Measurements from ENCODE around the gene NDUFB6. TPM values are rescaled to one million over a fixed set of nuclear protein-coding genes. Genes with fewer than 3 reads are reported as not detected.

The NDUFB6 gene
- total and polyA plus RNA-seq, 3 experiments from 2014 or later, result 52.3 to 68.4 (median 65.6) TPM

DNA sequence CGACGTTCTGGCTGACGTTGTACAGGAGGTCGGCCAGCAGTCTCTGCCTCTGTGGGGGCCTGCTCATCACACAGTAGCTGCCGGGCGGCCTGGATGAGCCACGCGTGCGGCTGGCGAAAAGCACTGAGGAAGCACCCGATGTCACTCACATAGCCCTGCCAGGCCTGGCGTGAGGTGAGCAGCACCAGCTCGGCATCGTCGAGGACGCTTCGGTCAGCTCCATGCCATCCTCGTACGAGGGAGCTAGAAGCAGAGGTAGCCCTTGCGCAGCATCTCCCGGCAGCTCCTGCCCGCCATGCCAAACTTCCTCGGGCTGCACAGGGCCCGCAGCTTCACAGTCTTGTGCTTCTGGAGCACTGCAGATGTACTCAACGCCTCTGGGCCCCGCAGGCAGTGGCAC, 6.2 kb downstream of the NDUFB6 start:
- Histone ChIP-seq H3K9me3 (ENCODE audit: low read length) (no peaks in the 10 kb centered on the region), H3K27me3 (ENCODE audit: insufficient read depth, low read length, poor library complexity, severe bottlenecking) (no peaks in the 10 kb centered on the region), H3K4me1 (ENCODE audit: insufficient read depth, low read length) (peaks cover 12% of the 10 kb centered on the region), H3K27ac (ENCODE audit: low read depth, low read length) (no peak overlapping the region), H3K36me3 (ENCODE audit: insufficient read depth, low read length) (peaks cover 11% of the 10 kb centered on the region), H3K4me3 (ENCODE audit: low read length) (no peak overlapping the region)
- Mint-ChIP-seq H3K27me3 (peaks cover 0 to 2% of the 10 kb centered on the region in 2 donors), H3K9me3 (no peaks in the 10 kb centered on the region), H3K4me3 (no peak overlapping the region), H3K27ac (no peak overlapping the region), H3K36me3 (peaks cover 0 to 55% (median 17%) of the 10 kb centered on the region in 3 donors), H3K4me1 (peaks cover 26 to 43% (median 38%) of the 10 kb centered on the region in 3 donors)
- POLR2A ChIA-PET, result no interaction called here
- CTCF ChIA-PET, result interaction anchor here (0.8 to 1.5 kb wide), 3 partner anchors 11 to 37 kb away, joined by 3 read pairs; no protein-coding TSS in a partner anchor
- DNase-seq, result no peak

DNA sequence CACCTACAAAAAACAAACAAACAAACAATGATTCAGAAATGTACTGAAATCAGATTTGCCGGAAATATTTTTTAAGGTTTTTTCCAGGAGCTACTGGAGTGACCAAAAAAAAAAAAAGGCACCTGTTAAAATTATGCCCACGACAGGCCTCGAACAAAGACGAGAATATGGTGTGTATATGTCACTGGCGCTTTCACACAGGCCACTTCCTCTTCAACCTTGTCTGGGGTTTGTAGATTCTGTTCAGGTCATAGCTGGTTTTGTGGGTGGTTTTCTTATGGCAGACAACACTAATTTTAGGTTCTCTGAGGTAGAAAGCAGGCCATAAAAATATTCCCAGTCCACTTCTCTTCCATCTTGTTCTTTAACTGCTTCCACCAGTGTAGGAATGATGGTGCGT, 7.0 kb downstream of the NDUFB6 start:
- H3K9me3 Mint-ChIP-seq, result no peaks in the 10 kb centered on the region
- H3K4me3 ChIP-seq (ENCODE audit: low read length), result no peak overlapping the region
- peaks cover 26 to 40% (median 37%) of the 10 kb centered on the region in 3 donors for H3K4me1 Mint-ChIP-seq
- peaks cover 0 to 59% (median 19%) of the 10 kb centered on the region in 3 donors for H3K36me3 Mint-ChIP-seq
- CTCF ChIA-PET, result interaction anchor here (0.8 to 1.3 kb wide), 2 partner anchors 8 to 10 kb away, joined by 3 to 4 read pairs; no protein-coding TSS in a partner anchor
- DNase-seq, result no peak
- H3K27ac ChIP-seq (ENCODE audit: low read depth, low read length), result no peak overlapping the region
- no peak overlapping the region for H3K27ac Mint-ChIP-seq
- POLR2A ChIA-PET, result no interaction called here
- no peaks in the 10 kb centered on the region for H3K9me3 ChIP-seq (ENCODE audit: low read length)
- no peak overlapping the region for H3K4me3 Mint-ChIP-seq
- peaks cover 0 to 2% of the 10 kb centered on the region in 2 donors for H3K27me3 Mint-ChIP-seq
- H3K4me1 ChIP-seq (ENCODE audit: insufficient read depth, low read length), result peaks cover 4% of the 10 kb centered on the region
- no peaks in the 10 kb centered on the region for H3K27me3 ChIP-seq (ENCODE audit: insufficient read depth, low read length, poor library complexity, severe bottlenecking)
- H3K36me3 ChIP-seq (ENCODE audit: insufficient read depth, low read length), result peaks cover 11% of the 10 kb centered on the region

DNA sequence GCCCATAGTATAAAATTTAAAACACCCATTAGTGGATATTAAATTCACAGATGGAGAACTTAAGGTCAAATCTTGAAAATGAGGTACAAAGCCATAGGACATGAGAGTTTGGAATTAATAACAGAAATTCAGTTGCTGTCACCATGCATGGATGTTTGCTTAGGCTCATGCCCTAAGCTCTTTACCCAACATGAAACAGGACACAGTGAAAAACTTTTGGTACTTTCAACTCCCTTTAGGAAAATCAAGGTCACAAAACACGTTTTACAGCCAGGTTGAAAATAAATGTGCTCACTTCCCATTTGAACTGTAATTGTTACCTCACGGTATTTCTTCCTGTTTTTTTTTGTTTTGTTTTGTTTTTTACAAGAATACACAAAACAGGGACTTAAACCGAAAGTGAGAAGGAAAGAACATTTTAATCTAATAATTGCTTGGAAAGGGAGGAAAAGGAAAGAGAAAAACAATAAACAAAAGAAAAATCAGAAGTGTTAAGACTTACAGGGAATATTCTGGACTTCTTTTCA, 14.5 kb downstream of the NDUFB6 start:
- no peaks in the 10 kb centered on the region for H3K9me3 ChIP-seq (ENCODE audit: low read length)
- peaks cover 32 to 57% (median 43%) of the 10 kb centered on the region in 3 donors for H3K4me1 Mint-ChIP-seq
- DNase-seq, result no peak
- H3K4me3 Mint-ChIP-seq, result no peak overlapping the region
- H3K4me3 ChIP-seq (ENCODE audit: low read length), result no peak overlapping the region
- no peaks in the 10 kb centered on the region for H3K36me3 ChIP-seq (ENCODE audit: insufficient read depth, low read length)
- H3K27ac Mint-ChIP-seq, result peak overlapping the region in 5 of 8 donors; percentile 23 to 41 (median 28)
- H3K27me3 ChIP-seq (ENCODE audit: insufficient read depth, low read length, poor library complexity, severe bottlenecking), result no peaks in the 10 kb centered on the region
- CTCF ChIA-PET, result interaction anchor here (2.0 kb wide), 1 partner anchor 14 kb away, joined by 8 read pairs; no protein-coding TSS in a partner anchor
- H3K27me3 Mint-ChIP-seq, result no peaks in the 10 kb centered on the region
- no peak overlapping the region for H3K27ac ChIP-seq (ENCODE audit: low read depth, low read length)
- H3K4me1 ChIP-seq (ENCODE audit: insufficient read depth, low read length), result peaks cover 3% of the 10 kb centered on the region
- POLR2A ChIA-PET, result no interaction called here
- H3K9me3 Mint-ChIP-seq, result no peaks in the 10 kb centered on the region
- H3K36me3 Mint-ChIP-seq, result peaks cover 0 to 19% (median 4%) of the 10 kb centered on the region in 3 donors

DNA sequence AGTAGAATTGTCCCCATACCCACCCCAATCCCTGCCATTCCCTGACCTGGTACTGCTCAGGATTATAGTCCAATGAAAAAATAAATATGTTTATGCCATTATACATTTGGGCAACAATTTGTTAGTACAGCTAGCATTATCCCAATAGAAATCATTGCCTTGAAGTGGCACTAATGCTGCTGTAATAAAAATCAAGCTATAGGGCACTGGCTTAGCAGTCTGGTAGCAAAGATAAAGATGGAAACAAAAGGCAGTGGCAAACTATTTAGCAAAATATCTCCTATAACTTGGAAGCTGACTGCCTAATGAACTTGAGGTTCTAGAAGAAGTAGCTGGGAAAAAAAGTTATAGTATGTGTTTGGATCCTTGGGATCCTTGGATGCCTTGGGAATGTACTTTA, 18.4 kb downstream of the NDUFB6 start:
- no peaks in the 10 kb centered on the region for H3K27me3 ChIP-seq (ENCODE audit: insufficient read depth, low read length, poor library complexity, severe bottlenecking)
- H3K9me3 ChIP-seq (ENCODE audit: low read length), result no peaks in the 10 kb centered on the region
- no peak overlapping the region for H3K4me3 ChIP-seq (ENCODE audit: low read length)
- ChIA-PET POLR2A (no interaction called here), CTCF (interaction anchor here (3.6 to 7.3 kb wide), 4 partner anchors 10 to 176 kb away, joined by 11 to 49 read pairs (median 44); partner anchors contain the start of genes NDUFB6 and RIGI)
- no peak overlapping the region for H3K27ac ChIP-seq (ENCODE audit: low read depth, low read length)
- Mint-ChIP-seq H3K4me3 (peak overlapping the region in 1 of 7 donors; percentile 10), H3K27ac (peak overlapping the region in 6 of 8 donors; percentile 10 to 74 (median 46)), H3K27me3 (no peaks in the 10 kb centered on the region), H3K36me3 (peaks cover 0 to 40% (median 0%) of the 10 kb centered on the region in 3 donors), H3K9me3 (no peaks in the 10 kb centered on the region), H3K4me1 (peaks cover 46 to 68% (median 50%) of the 10 kb centered on the region in 3 donors)
- peaks cover 17% of the 10 kb centered on the region for H3K4me1 ChIP-seq (ENCODE audit: insufficient read depth, low read length)
- DNase-seq, result no peak
- H3K36me3 ChIP-seq (ENCODE audit: insufficient read depth, low read length), result no peaks in the 10 kb centered on the region

DNA sequence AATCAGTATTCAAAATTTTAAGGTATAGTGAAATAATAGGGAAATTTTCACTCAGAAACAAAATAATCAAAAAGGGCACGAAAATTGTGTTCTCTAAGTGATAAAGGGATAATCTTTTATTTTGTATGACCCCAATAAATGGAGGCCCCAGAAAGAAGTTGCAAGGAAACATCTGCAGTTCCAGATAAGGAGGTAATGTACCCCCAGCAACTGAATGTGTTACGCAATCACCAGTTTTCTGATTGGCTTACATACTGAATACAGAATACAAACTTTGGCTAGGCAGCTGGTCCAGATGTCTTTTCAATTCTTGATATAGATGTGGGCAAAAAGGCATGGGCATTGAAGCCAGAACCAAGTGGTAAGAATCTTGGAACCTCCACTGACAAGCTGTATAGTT, 18.9 kb downstream of the NDUFB6 start:
- no peaks in the 10 kb centered on the region for H3K27me3 ChIP-seq (ENCODE audit: insufficient read depth, low read length, poor library complexity, severe bottlenecking)
- peaks cover 45 to 68% (median 50%) of the 10 kb centered on the region in 3 donors for H3K4me1 Mint-ChIP-seq
- H3K27ac ChIP-seq (ENCODE audit: low read depth, low read length), result no peak overlapping the region
- no peaks in the 10 kb centered on the region for H3K27me3 Mint-ChIP-seq
- no peaks in the 10 kb centered on the region for H3K36me3 ChIP-seq (ENCODE audit: insufficient read depth, low read length)
- H3K4me3 ChIP-seq (ENCODE audit: low read length), result no peak overlapping the region
- H3K9me3 Mint-ChIP-seq, result no peaks in the 10 kb centered on the region
- peak overlapping the region in 6 of 8 donors; percentile 15 to 98 (median 71) for H3K27ac Mint-ChIP-seq
- no peaks in the 10 kb centered on the region for H3K9me3 ChIP-seq (ENCODE audit: low read length)
- H3K36me3 Mint-ChIP-seq, result peaks cover 0 to 43% (median 0%) of the 10 kb centered on the region in 3 donors
- H3K4me3 Mint-ChIP-seq, result peak overlapping the region in 4 of 7 donors; percentile 11 to 57 (median 38)
- DNase-seq, result no peak
- ChIA-PET POLR2A (no interaction called here), CTCF (interaction anchor here (3.6 to 7.3 kb wide), 4 partner anchors 10 to 176 kb away, joined by 11 to 49 read pairs (median 44); partner anchors contain the start of genes NDUFB6 and RIGI)
- H3K4me1 ChIP-seq (ENCODE audit: insufficient read depth, low read length), result peaks cover 21% of the 10 kb centered on the region

DNA sequence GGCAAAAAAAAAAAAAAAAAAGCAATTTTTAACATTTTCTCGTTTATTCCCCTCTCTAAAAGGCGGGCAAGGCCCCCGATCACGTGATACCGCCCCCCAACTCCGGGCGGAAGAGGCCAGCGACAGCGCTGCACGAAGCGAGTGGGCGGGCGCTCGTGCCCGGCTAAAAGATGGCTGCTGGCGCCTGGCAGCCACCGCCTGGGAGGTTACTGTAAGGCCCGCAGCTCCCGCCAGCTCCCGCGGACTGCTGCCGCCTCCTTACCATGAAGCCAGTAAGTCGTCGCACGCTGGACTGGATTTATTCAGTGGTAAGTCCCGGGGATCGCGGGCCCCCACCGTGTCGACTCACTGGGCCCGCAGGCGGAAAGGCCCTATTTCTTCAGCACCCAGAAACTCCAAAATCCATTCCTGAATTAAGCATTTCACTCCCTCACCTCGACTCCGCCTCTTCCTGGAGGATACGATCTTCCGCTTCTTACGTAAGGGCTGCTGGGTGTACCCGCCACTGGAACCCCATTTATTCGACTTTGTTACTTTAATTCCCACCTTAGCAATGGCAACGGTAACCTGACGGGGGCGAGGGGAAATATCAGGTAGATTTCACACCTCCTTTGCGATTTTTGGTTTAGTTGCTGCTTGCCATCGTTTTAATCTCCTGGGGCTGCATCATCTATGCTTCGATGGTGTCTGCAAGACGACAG, 20.6 kb downstream of the NDUFB6 start, which contains the start of the genes SMIM27 and TOPORS:
Gene SMIM27 (plus strand): TSS at position 156 of the 701 bp plus-strand sequence. CDS start 108 bp downstream, at position 264.
Gene TOPORS (minus strand): TSS at position 415 of the 701 bp plus-strand sequence. CDS start 150 bp downstream, at position 265.
- Mint-ChIP-seq H3K27me3 (no peaks in the 10 kb centered on the region), H3K4me3 (peak within 1 kb of the TSS; percentile 90 to 98 (median 93)), H3K27ac (peak within 1 kb of the TSS; percentile 96 to 99 (median 98)), H3K4me1 (peaks cover 49 to 78% (median 52%) of the 10 kb centered on the region in 3 donors), H3K9me3 (no peaks in the 10 kb centered on the region), H3K36me3 (peaks cover 0 to 43% (median 2%) of the 10 kb centered on the region in 3 donors)
- ChIA-PET POLR2A (interaction anchor here (0.7 to 4.1 kb wide), 5 partner anchors 20 to 173 kb away, joined by 3 to 45 read pairs (median 7); partner anchors contain the start of genes ACO1, NDUFB6 and RIGI), CTCF (interaction anchor here (0.7 to 7.3 kb wide), 8 partner anchors 12 to 472 kb away, joined by 3 to 49 read pairs (median 9); partner anchors contain the start of genes NDUFB6 and RIGI)
- H3K9me3 ChIP-seq (ENCODE audit: low read length), result no peaks in the 10 kb centered on the region
- peak; percentile 87 to 93 (median 89) for DNase-seq
- peak within 1 kb of the TSS; percentile 89 for H3K27ac ChIP-seq (ENCODE audit: low read depth, low read length)
- H3K27me3 ChIP-seq (ENCODE audit: insufficient read depth, low read length, poor library complexity, severe bottlenecking), result no peaks in the 10 kb centered on the region
- no peaks in the 10 kb centered on the region for H3K36me3 ChIP-seq (ENCODE audit: insufficient read depth, low read length)
- peak within 1 kb of the TSS; percentile 83 for H3K4me3 ChIP-seq (ENCODE audit: low read length)
- peaks cover 29% of the 10 kb centered on the region for H3K4me1 ChIP-seq (ENCODE audit: insufficient read depth, low read length)

DNA sequence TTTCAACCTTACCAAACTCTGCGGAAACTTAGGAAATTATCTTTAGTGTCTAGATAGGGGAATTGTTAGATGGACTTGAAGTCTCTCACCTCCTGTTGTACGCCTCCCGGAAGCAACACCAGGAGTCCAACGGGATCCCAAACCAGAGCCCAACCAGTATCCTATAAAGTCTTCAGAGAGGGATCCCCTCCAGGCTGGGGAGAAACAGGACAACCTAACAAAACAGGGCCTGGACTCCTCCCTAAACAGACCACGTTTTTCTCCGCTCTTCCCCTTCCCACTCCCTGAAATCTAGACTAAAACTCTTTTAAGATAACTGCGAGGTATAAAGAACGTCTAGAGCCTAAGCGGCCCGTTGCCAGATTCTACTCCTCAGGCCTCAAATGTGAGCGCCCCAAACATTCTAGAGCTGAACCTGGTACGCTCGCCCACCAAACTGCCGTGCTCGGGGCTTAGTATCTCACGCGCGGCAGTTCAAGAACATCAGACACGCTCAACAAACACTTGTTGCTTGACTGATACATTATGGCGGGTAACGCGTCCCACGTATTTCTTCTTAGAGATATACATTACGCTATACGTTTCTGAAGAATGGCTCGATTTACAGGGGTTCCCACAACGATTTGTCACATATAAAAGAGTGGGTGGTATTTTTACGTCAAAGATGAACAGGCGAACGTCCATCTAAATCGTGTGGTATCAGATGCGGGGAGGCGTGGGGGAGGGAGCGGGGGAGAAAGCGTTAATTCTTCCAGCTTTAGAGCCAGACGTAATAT, 21.5 kb downstream of the NDUFB6 start:
- POLR2A ChIA-PET, result interaction anchor here (0.7 to 4.1 kb wide), 6 partner anchors 21 to 172 kb away, joined by 3 to 45 read pairs (median 8); partner anchors contain the start of genes ACO1, NDUFB6 and RIGI

More for the DNA sequence above, 21.5 kb downstream of the NDUFB6 start:
- Histone ChIP-seq H3K4me3 (ENCODE audit: low read length) (peak overlapping the region; percentile 83), H3K27me3 (ENCODE audit: insufficient read depth, low read length, poor library complexity, severe bottlenecking) (no peaks in the 10 kb centered on the region), H3K4me1 (ENCODE audit: insufficient read depth, low read length) (peaks cover 29% of the 10 kb centered on the region), H3K9me3 (ENCODE audit: low read length) (no peaks in the 10 kb centered on the region), H3K36me3 (ENCODE audit: insufficient read depth, low read length) (no peaks in the 10 kb centered on the region), H3K27ac (ENCODE audit: low read depth, low read length) (peak overlapping the region; percentile 89)
- peak overlapping the region; percentile 96 to 99 (median 98) for H3K27ac Mint-ChIP-seq
- CTCF ChIA-PET, result interaction anchor here (0.8 to 7.3 kb wide), 12 partner anchors 13 to 173 kb away, joined by 3 to 49 read pairs (median 6); partner anchors contain the start of genes NDUFB6 and RIGI
- H3K9me3 Mint-ChIP-seq, result no peaks in the 10 kb centered on the region
- H3K36me3 Mint-ChIP-seq, result peaks cover 0 to 44% (median 2%) of the 10 kb centered on the region in 3 donors
- peaks cover 55 to 84% (median 60%) of the 10 kb centered on the region in 3 donors for H3K4me1 Mint-ChIP-seq
- H3K27me3 Mint-ChIP-seq, result no peaks in the 10 kb centered on the region
- DNase-seq, result peak; percentile 24 to 62 (median 45)
- peak overlapping the region; percentile 90 to 98 (median 93) for H3K4me3 Mint-ChIP-seq
